T-helper 17 cell (primary cell): ENCODE measurements around the gene STK32C. TPM values are rescaled to one million over a fixed set of nuclear protein-coding genes. Genes with fewer than 3 reads are reported as not detected.

Experiments used
- ATAC-seq: fragments of 150-1000 bp; cut with Tn5 transposase; 2 replicates; pipeline ENCODE4 v1.10.0; 2021; ENCODE audit warnings: mild to moderate bottlenecking, moderate library complexity
- DNase-seq, 3 donors: peaks; one replicate each; pipeline versions ENCODE4 v3.0.0 to v3.0.0-alpha.2; 2020 to 2021
- H3K9me3 ChIP-seq: one replicate; pipeline ENCODE4 v1.7.0; 2013; ENCODE audit warnings: low read length, mild to moderate bottlenecking; ENCODE audit not compliant: control insufficient read depth, poor library complexity, severe bottlenecking
- H3K27ac Mint-ChIP-seq: one replicate; pipeline ENCODE4 v1.8.0; 2022; ENCODE audit warnings: mild to moderate bottlenecking, moderate library complexity, mixed read lengths
- H3K27me3 Mint-ChIP-seq: one replicate; pipeline ENCODE4 v1.8.0; 2022; ENCODE audit warnings: mixed read lengths
- H3K36me3 Mint-ChIP-seq: one replicate; pipeline ENCODE4 v1.8.0; 2022; ENCODE audit warnings: low read depth, mixed read lengths
- H3K4me1 Mint-ChIP-seq: one replicate; pipeline ENCODE4 v1.8.0; 2022; ENCODE audit warnings: mild to moderate bottlenecking, mixed read lengths
- H3K4me3 Mint-ChIP-seq: one replicate; pipeline ENCODE4 v1.8.0; 2022; ENCODE audit warnings: mild to moderate bottlenecking, moderate library complexity, mixed read lengths
- total RNA-seq, 4 donors: library from RNA in 2 of 4; stranded (reverse) in 2 of 4; gene quantifications; one replicate each; pipeline ENCODE4 v1.2.3 and lab custom pipeline; 2022 to 2026

The STK32C gene
- total RNA-seq, 2 donors from 2014 or later, result 7.1 to 8.4 TPM

- Mint-ChIP-seq H3K27me3 (no peaks in the 10 kb centered on the region), H3K4me1 (peaks cover 12% of the 10 kb centered on the region), H3K36me3 (no peaks in the 10 kb centered on the region), H3K4me3 (no peak overlapping the region), H3K27ac (no peak overlapping the region)
- ATAC-seq, result no peak
- no peak for DNase-seq
- H3K9me3 ChIP-seq, result no peaks in the 10 kb centered on the region
Observed at GRCh38 chr10:132289439-132289838, 18.3 kb downstream of the STK32C start.

GRCh38 chr10:132283604-132284382 lies 24.0 kb downstream of the STK32C start:
- H3K27ac Mint-ChIP-seq, result no peak overlapping the region
- no peak for ATAC-seq
- no peak overlapping the region for H3K4me3 Mint-ChIP-seq
- H3K27me3 Mint-ChIP-seq, result no peaks in the 10 kb centered on the region
- H3K4me1 Mint-ChIP-seq, result peaks cover 15% of the 10 kb centered on the region
- H3K9me3 ChIP-seq, result no peaks in the 10 kb centered on the region
- no peaks in the 10 kb centered on the region for H3K36me3 Mint-ChIP-seq
- DNase-seq, result no peak

DNA sequence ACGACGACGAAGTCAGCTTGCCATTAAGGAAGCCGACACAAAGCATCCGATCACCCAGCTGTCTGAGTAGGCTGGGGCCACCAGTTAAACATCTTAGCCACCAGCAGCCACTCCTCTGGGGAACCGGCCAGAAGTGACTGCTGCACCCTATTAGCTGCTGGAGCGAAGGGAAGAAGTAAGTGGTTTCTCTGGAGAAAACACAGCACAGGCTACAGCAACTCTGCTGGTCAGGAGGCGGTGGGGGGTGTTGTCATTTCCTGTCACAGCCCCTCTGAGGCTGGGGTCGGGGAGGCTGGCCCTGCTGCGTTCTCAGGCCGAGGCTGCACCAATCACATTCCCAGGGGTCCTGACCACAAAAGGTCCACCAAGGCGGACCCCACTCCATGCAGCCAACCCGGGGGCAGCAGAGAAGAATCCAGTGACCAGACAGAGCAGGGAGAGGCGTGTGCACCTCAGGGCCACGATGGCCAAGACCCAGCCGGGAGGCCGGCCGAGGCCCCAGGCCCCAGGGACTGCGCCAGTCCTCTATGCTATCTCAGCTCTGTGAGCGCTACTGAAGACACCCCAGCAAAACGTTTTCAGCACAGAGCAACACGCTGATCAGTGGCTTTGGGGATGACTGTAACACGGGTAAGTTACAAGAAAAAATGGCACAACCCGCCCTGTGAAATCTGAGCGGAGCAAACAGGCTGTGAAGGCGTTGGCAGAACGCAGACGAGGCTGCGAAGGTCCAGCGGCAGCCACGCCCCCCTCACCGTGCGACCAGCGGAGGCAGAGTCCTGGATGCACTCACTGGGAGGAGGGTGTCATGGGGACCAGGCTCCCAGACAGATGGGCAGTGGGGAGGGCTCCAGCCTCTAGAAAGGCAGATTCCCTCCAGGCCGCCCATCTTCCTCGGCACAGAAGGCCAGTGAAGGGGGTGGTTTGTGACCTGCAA lies 24.8 kb downstream of the STK32C start:
- ATAC-seq (no peak), DNase-seq (no peak)
- Mint-ChIP-seq H3K27me3 (no peaks in the 10 kb centered on the region), H3K27ac (no peak overlapping the region), H3K4me1 (peaks cover 17% of the 10 kb centered on the region), H3K36me3 (no peaks in the 10 kb centered on the region), H3K4me3 (no peak overlapping the region)
- no peaks in the 10 kb centered on the region for H3K9me3 ChIP-seq

GRCh38 chr10:132281915-132282666 lies 25.7 kb downstream of the STK32C start:
- no peak overlapping the region for H3K4me3 Mint-ChIP-seq
- no peaks in the 10 kb centered on the region for H3K27me3 Mint-ChIP-seq

GRCh38 chr10:132280646-132281074 lies 27.1 kb downstream of the STK32C start:
- H3K4me1 Mint-ChIP-seq, result peaks cover 21% of the 10 kb centered on the region
- no peak overlapping the region for H3K4me3 Mint-ChIP-seq
- no peak for DNase-seq
- H3K36me3 Mint-ChIP-seq, result no peaks in the 10 kb centered on the region
- H3K27ac Mint-ChIP-seq, result no peak overlapping the region
- H3K27me3 Mint-ChIP-seq, result no peaks in the 10 kb centered on the region
- H3K9me3 ChIP-seq, result no peaks in the 10 kb centered on the region
- no peak for ATAC-seq

More at GRCh38 chr10:132281915-132282666, 25.7 kb downstream of the STK32C start:
- ATAC-seq (no peak), DNase-seq (no peak)
- Mint-ChIP-seq H3K36me3 (no peaks in the 10 kb centered on the region), H3K27ac (no peak overlapping the region), H3K4me1 (peaks cover 19% of the 10 kb centered on the region)
- no peaks in the 10 kb centered on the region for H3K9me3 ChIP-seq

- no peak overlapping the region for H3K4me3 Mint-ChIP-seq
- peaks cover 19% of the 10 kb centered on the region for H3K4me1 Mint-ChIP-seq
- H3K36me3 Mint-ChIP-seq, result no peaks in the 10 kb centered on the region
- no peaks in the 10 kb centered on the region for H3K27me3 Mint-ChIP-seq
- ATAC-seq (no peak), DNase-seq (no peak)
- no peaks in the 10 kb centered on the region for H3K9me3 ChIP-seq
- no peak overlapping the region for H3K27ac Mint-ChIP-seq
Observed at GRCh38 chr10:132279873-132280645, 27.7 kb downstream of the STK32C start.

- H3K27ac Mint-ChIP-seq, result no peak overlapping the region
- no peaks in the 10 kb centered on the region for H3K9me3 ChIP-seq
- no peaks in the 10 kb centered on the region for H3K27me3 Mint-ChIP-seq
- DNase-seq (no peak), ATAC-seq (no peak)
- no peak overlapping the region for H3K4me3 Mint-ChIP-seq
- peaks cover 26% of the 10 kb centered on the region for H3K4me1 Mint-ChIP-seq
- H3K36me3 Mint-ChIP-seq, result peaks cover 6% of the 10 kb centered on the region
Observed at GRCh38 chr10:132277311-132277741, 30.4 kb downstream of the STK32C start.

DNA sequence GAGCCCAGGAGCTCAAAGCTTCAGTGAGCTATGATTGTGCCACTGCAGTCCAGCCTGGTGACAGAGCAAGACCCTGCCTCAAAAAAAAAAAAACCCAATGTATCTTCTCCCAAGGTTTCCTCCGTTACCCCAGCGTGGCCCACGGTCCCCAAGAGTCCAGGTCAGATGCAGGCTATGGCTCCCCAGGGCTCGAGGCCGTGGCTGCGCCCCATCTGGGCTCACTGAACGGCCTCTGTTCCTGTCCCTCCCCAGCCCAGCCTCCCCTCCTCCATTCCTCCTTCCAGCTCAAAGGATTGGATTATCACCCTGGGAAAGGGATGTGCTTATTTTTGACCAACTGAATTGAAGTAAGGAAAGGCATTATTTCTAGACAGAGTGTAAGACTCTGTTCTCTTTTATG lies 31.0 kb downstream of the STK32C start:
- Mint-ChIP-seq H3K36me3 (peaks cover 6% of the 10 kb centered on the region), H3K27me3 (no peaks in the 10 kb centered on the region), H3K4me3 (no peak overlapping the region), H3K27ac (no peak overlapping the region), H3K4me1 (peaks cover 26% of the 10 kb centered on the region)
- ATAC-seq (no peak), DNase-seq (no peak)
- no peaks in the 10 kb centered on the region for H3K9me3 ChIP-seq

- Mint-ChIP-seq H3K36me3 (peaks cover 6% of the 10 kb centered on the region), H3K4me1 (peaks cover 26% of the 10 kb centered on the region), H3K27me3 (no peaks in the 10 kb centered on the region), H3K27ac (no peak overlapping the region), H3K4me3 (no peak overlapping the region)
- no peak for DNase-seq
- no peak for ATAC-seq
- no peaks in the 10 kb centered on the region for H3K9me3 ChIP-seq
Observed at GRCh38 chr10:132276179-132276675, 31.5 kb downstream of the STK32C start.

- no peak for ATAC-seq
- H3K9me3 ChIP-seq, result no peaks in the 10 kb centered on the region
- Mint-ChIP-seq H3K27me3 (no peaks in the 10 kb centered on the region), H3K4me3 (no peak overlapping the region), H3K36me3 (peaks cover 6% of the 10 kb centered on the region), H3K27ac (no peak overlapping the region), H3K4me1 (peaks cover 21% of the 10 kb centered on the region)
- DNase-seq, result no peak
Observed at GRCh38 chr10:132275426-132276178, 32.1 kb downstream of the STK32C start.

- no peaks in the 10 kb centered on the region for H3K27me3 Mint-ChIP-seq
- peaks cover 17% of the 10 kb centered on the region for H3K4me1 Mint-ChIP-seq
- H3K4me3 Mint-ChIP-seq, result no peak overlapping the region
- peaks cover 6% of the 10 kb centered on the region for H3K36me3 Mint-ChIP-seq
- H3K9me3 ChIP-seq, result no peaks in the 10 kb centered on the region
- ATAC-seq (no peak), DNase-seq (no peak)
- no peak overlapping the region for H3K27ac Mint-ChIP-seq
Observed at GRCh38 chr10:132274986-132275385, 32.8 kb downstream of the STK32C start.

DNA sequence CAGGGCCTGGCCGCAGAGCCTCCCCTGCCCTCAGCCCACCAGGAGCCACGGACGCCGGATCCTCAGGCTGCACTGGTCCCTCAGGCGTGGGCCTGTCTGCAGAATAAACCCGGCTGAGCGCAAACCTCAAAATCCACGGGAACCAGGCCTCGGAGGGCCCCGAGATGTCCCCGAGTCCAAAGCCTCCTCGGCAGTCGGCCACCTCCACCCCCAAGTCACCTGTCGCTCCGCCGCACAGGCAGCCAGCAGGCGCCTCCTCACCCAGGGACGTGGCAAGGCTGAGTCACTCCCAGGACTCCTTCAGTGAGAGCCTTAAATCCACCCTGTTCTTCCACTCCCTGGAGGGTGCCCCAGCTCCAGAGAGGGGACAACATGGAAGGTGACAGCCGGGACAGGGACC lies 33.2 kb downstream of the STK32C start:
- Mint-ChIP-seq H3K27ac (no peak overlapping the region), H3K4me3 (no peak overlapping the region)

More for the DNA sequence above, 33.2 kb downstream of the STK32C start:
- Mint-ChIP-seq H3K36me3 (peaks cover 6% of the 10 kb centered on the region), H3K4me1 (peaks cover 17% of the 10 kb centered on the region), H3K27me3 (no peaks in the 10 kb centered on the region)
- DNase-seq (no peak), ATAC-seq (no peak)
- no peaks in the 10 kb centered on the region for H3K9me3 ChIP-seq
